T-helper 22 cell (primary cell): Measurements from ENCODE around the gene MLYCD.

Experiments
- DNase-seq: peaks from one replicate; pipeline ENCODE4 v3.0.0-alpha.2; 2020; ENCODE audit warnings: low read depth

The MLYCD gene

GRCh38 chr16:83957296-83957855 is 58.5 kb downstream of the MLYCD start:
- no peak for DNase-seq

GRCh38 chr16:83958137-83958845 is 59.4 kb downstream of the MLYCD start:
- no peak for DNase-seq

- DNase-seq, result no peak
Observed at GRCh38 chr16:83958846-83959565, 60.1 kb downstream of the MLYCD start.

- DNase-seq, result no peak
Observed at GRCh38 chr16:83959656-83960434, 60.9 kb downstream of the MLYCD start.

- no peak for DNase-seq
Observed at GRCh38 chr16:83960521-83961249, 61.8 kb downstream of the MLYCD start.

- no peak for DNase-seq
Observed at GRCh38 chr16:83961591-83961990, 62.7 kb downstream of the MLYCD start.

GRCh38 chr16:83963277-83964119 is 64.6 kb downstream of the MLYCD start:
- DNase-seq, result no peak

GRCh38 chr16:83964684-83965443 is 65.9 kb downstream of the MLYCD start:
- DNase-seq, result no peak

- no peak for DNase-seq
Observed at GRCh38 chr16:83965444-83966152, 66.7 kb downstream of the MLYCD start.

GRCh38 chr16:83966153-83966696 is 67.3 kb downstream of the MLYCD start:
- DNase-seq, result no peak

GRCh38 chr16:83967091-83967490 is 68.2 kb downstream of the MLYCD start:
- DNase-seq, result no peak

- DNase-seq, result no peak
Observed at GRCh38 chr16:83967838-83968305, 69.0 kb downstream of the MLYCD start, which contains the start of gene NECAB2. TSS of gene NECAB2 (plus strand) at chr16:83968244. CDS start at chr16:83968649, 405 bp downstream.

- no peak for DNase-seq
Observed at GRCh38 chr16:83968306-83968851, 69.5 kb downstream of the MLYCD start.

GRCh38 chr16:83968891-83969649 is 70.2 kb downstream of the MLYCD start:
- DNase-seq, result no peak

- DNase-seq, result no peak
Observed at GRCh38 chr16:83969771-83970429, 71.0 kb downstream of the MLYCD start.

- no peak for DNase-seq
Observed at GRCh38 chr16:83970430-83970815, 71.5 kb downstream of the MLYCD start.
